Measurements from ENCODE around the gene DPP4. TPM values are rescaled to one million over a fixed set of nuclear protein-coding genes. Genes with fewer than 3 reads are reported as not detected.

DPP4 gene
- total and polyA plus RNA-seq, 4 experiments from 2014 or later = 38.5 to 124 (median 72.5) TPM

GRCh38 chr2:162038725-162039124, 35.3 kb downstream of the DPP4 start:
- Mint-ChIP-seq H3K4me1 (peaks cover 4 to 9% (median 8%) of the 10 kb centered on the region in 4 donors), H3K27me3 (no peaks in the 10 kb centered on the region), H3K36me3 (peaks cover 45 to 53% of the 10 kb centered on the region in 2 donors), H3K27ac (no peak overlapping the region), H3K4me3 (no peak overlapping the region), H3K9me3 (no peaks in the 10 kb centered on the region)
- Histone ChIP-seq H3K27ac (ENCODE audit: low read depth, low read length) (no peak overlapping the region), H3K36me3 (ENCODE audit: insufficient read depth, low read length) (peaks cover 12% of the 10 kb centered on the region), H3K4me3 (ENCODE audit: low read length in 2 of 2) (no peak overlapping the region), H3K27me3 (ENCODE audit: insufficient read depth, low read length) (no peaks in the 10 kb centered on the region), H3K4me1 (ENCODE audit: insufficient read depth, low read length) (peaks cover 4% of the 10 kb centered on the region), H3K9me3 (ENCODE audit: control insufficient read depth in 1 of 2, low read length in 2 of 2) (no peaks in the 10 kb centered on the region)
- ChIA-PET POLR2A (ENCODE audit: partially characterized antibody) (interaction anchor here (1.0 kb wide), 1 partner anchor 20 kb away, joined by 3 read pairs; no protein-coding TSS in a partner anchor), CTCF (ENCODE audit: partially characterized antibody) (no interaction called here)
- intact Hi-C loops (cut with micrococcal nuclease) = no loop called here
- DNase-seq = no peak

DNA sequence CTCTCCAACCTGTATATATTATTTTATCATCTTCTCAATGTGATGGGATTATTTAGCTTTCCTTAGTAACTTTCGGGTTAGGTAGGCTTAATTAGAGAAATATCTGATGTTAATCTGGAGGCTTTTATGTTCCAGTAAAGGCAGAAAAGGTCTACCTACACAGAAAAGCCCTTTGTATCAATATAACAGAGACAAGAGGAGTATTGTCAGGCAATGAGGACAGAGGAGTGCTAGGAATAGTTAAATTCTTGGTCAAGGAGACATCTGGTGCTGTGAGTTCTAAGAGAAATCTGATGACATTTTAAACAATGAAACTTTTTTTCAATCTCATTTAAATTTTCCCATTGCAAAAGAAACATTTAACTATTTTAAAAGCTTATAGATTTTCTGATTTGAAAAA, 36.1 kb downstream of the DPP4 start:
- intact Hi-C loops (cut with micrococcal nuclease) = no loop called here
- Mint-ChIP-seq H3K4me3 (no peak overlapping the region), H3K36me3 (peaks cover 52 to 61% of the 10 kb centered on the region in 2 donors), H3K27me3 (no peaks in the 10 kb centered on the region), H3K27ac (peak overlapping the region in 2 of 7 donors; percentile 0 to 7), H3K9me3 (no peaks in the 10 kb centered on the region), H3K4me1 (peaks cover 4 to 9% (median 8%) of the 10 kb centered on the region in 4 donors)
- Histone ChIP-seq H3K36me3 (ENCODE audit: insufficient read depth, low read length) (peaks cover 12% of the 10 kb centered on the region), H3K9me3 (ENCODE audit: control insufficient read depth in 1 of 2, low read length in 2 of 2) (no peaks in the 10 kb centered on the region), H3K27ac (ENCODE audit: low read depth, low read length) (no peak overlapping the region), H3K27me3 (ENCODE audit: insufficient read depth, low read length) (no peaks in the 10 kb centered on the region), H3K4me3 (ENCODE audit: low read length in 2 of 2) (no peak overlapping the region), H3K4me1 (ENCODE audit: insufficient read depth, low read length) (peaks cover 4% of the 10 kb centered on the region)
- ChIA-PET CTCF (ENCODE audit: partially characterized antibody) (no interaction called here), POLR2A (ENCODE audit: partially characterized antibody) (interaction anchor here (1.2 kb wide), 1 partner anchor 26 kb away, joined by 3 read pairs; no protein-coding TSS in a partner anchor)
- no peak for DNase-seq

DNA sequence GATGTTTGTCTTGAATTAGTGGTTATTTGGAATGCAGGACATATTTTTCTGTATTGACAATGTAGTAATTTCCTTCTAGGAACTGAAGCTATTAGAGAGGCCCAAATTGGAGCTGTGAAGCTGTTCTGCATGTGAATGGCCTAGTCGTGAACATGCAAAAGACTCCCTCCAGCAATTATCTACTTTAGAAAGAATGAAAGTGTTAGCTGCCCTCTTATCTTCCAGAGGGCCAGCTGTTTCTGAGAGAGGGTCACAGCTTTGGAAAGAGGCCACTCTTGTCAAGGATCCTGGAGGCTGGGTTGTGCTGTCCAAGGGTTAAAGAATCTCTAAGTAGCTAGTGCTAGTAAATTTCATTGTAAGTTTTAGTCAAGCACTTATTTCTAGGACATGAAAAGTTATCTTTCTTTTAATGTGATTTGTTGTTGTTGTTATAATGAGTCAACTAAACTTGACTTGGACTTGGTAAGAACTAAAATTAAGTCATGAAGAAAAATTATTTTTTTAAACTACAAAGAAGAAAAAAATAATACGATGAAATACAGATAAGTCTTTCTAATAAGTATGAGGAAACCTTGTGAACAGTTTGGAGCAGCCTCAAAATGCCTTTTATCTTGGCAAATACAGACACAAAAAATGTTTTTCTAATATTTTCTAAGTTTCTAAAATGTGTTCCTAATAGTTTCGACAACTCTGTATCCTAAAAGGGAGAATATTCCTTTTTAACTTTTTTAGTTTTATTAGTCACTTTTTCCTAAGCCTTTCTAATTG, 36.8 kb downstream of the DPP4 start:
- no peak overlapping the region for H3K27ac ChIP-seq (ENCODE audit: low read depth, low read length)
- no peak for DNase-seq
- Mint-ChIP-seq H3K4me1 (peaks cover 2 to 9% (median 8%) of the 10 kb centered on the region in 4 donors), H3K4me3 (no peak overlapping the region), H3K27ac (no peak overlapping the region), H3K9me3 (no peaks in the 10 kb centered on the region), H3K36me3 (peaks cover 57 to 64% of the 10 kb centered on the region in 2 donors), H3K27me3 (no peaks in the 10 kb centered on the region)
- peaks cover 12% of the 10 kb centered on the region for H3K36me3 ChIP-seq (ENCODE audit: insufficient read depth, low read length)
- intact Hi-C loops (cut with micrococcal nuclease) = no loop called here
- ChIA-PET CTCF (ENCODE audit: partially characterized antibody) (no interaction called here), POLR2A (ENCODE audit: partially characterized antibody) (interaction anchor here (1.2 to 1.5 kb wide), 2 partner anchors 21 to 25 kb away, joined by 3 to 4 read pairs; no protein-coding TSS in a partner anchor)
- peaks cover 4% of the 10 kb centered on the region for H3K4me1 ChIP-seq (ENCODE audit: insufficient read depth, low read length)
- no peaks in the 10 kb centered on the region for H3K9me3 ChIP-seq (ENCODE audit: control insufficient read depth in 1 of 2, low read length in 2 of 2)
- H3K27me3 ChIP-seq (ENCODE audit: insufficient read depth, low read length) = no peaks in the 10 kb centered on the region
- H3K4me3 ChIP-seq (ENCODE audit: low read length in 2 of 2) = no peak overlapping the region

DNA sequence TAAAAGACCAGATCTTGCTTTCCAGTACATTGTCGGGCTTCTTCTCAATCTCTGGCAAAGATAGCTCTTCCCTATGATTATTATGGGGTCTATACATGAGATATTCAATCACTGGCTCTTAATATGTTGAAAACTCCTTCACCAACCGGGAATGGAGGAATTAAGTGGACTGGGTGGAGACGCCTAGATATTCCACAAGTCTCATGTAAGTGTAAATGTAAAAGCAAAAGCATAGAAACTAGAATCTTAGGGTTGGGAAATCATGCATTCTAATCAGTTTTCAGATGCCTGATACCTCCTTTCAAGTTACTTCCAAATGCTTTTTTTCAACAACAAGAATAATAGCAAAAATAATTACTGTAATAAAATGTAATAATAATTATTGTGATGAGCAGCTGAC, 38.0 kb downstream of the DPP4 start:
- Histone ChIP-seq H3K4me1 (ENCODE audit: insufficient read depth, low read length) (peaks cover 4% of the 10 kb centered on the region), H3K36me3 (ENCODE audit: insufficient read depth, low read length) (peaks cover 15% of the 10 kb centered on the region), H3K9me3 (ENCODE audit: control insufficient read depth in 1 of 2, low read length in 2 of 2) (no peaks in the 10 kb centered on the region), H3K27me3 (ENCODE audit: insufficient read depth, low read length) (no peaks in the 10 kb centered on the region), H3K27ac (ENCODE audit: low read depth, low read length) (no peak overlapping the region), H3K4me3 (ENCODE audit: low read length in 2 of 2) (no peak overlapping the region)
- ChIA-PET POLR2A (ENCODE audit: partially characterized antibody) (interaction anchor here (1.5 kb wide), 1 partner anchor 23 kb away, joined by 4 read pairs; no protein-coding TSS in a partner anchor), CTCF (ENCODE audit: partially characterized antibody) (interaction anchor here (1.0 to 1.2 kb wide), 2 partner anchors 21 to 24 kb away, joined by 3 read pairs; no protein-coding TSS in a partner anchor)
- intact Hi-C loops (cut with micrococcal nuclease) = no loop called here
- Mint-ChIP-seq H3K27ac (no peak overlapping the region), H3K36me3 (peaks cover 63 to 69% of the 10 kb centered on the region in 2 donors), H3K9me3 (no peaks in the 10 kb centered on the region), H3K4me3 (no peak overlapping the region), H3K4me1 (peaks cover 2 to 9% (median 8%) of the 10 kb centered on the region in 4 donors), H3K27me3 (no peaks in the 10 kb centered on the region)
- no peak for DNase-seq

GRCh38 chr2:162030363-162031190, 43.4 kb downstream of the DPP4 start:
- Mint-ChIP-seq H3K4me1 (peaks cover 2 to 8% (median 7%) of the 10 kb centered on the region in 4 donors), H3K4me3 (peak overlapping the region in 1 of 8 donors; percentile 15), H3K9me3 (no peaks in the 10 kb centered on the region), H3K36me3 (peaks cover 70 to 80% of the 10 kb centered on the region in 2 donors), H3K27ac (peak overlapping the region in 4 of 7 donors; percentile 7 to 74 (median 58)), H3K27me3 (no peaks in the 10 kb centered on the region)
- POLR2A ChIA-PET (ENCODE audit: partially characterized antibody) = no interaction called here
- H3K27me3 ChIP-seq (ENCODE audit: insufficient read depth, low read length) = no peaks in the 10 kb centered on the region
- DNase-seq = no peak
- peaks cover 3% of the 10 kb centered on the region for H3K36me3 ChIP-seq (ENCODE audit: insufficient read depth, low read length)
- intact Hi-C loops (cut with micrococcal nuclease) = no loop called here
- CTCF ChIA-PET (ENCODE audit: partially characterized antibody) = no interaction called here
- H3K4me1 ChIP-seq (ENCODE audit: insufficient read depth, low read length) = no peaks in the 10 kb centered on the region
- no peak overlapping the region for H3K27ac ChIP-seq (ENCODE audit: low read depth, low read length)
- no peaks in the 10 kb centered on the region for H3K9me3 ChIP-seq (ENCODE audit: control insufficient read depth in 1 of 2, low read length in 2 of 2)
- H3K4me3 ChIP-seq (ENCODE audit: low read length in 2 of 2) = no peak overlapping the region

- no peaks in the 10 kb centered on the region for H3K27me3 Mint-ChIP-seq
- peak overlapping the region in 4 of 7 donors; percentile 5 to 55 (median 34) for H3K27ac Mint-ChIP-seq
- intact Hi-C loops (cut with micrococcal nuclease) = no loop called here
- H3K9me3 Mint-ChIP-seq = no peaks in the 10 kb centered on the region
- no peak for DNase-seq
- no peaks in the 10 kb centered on the region for H3K9me3 ChIP-seq (ENCODE audit: control insufficient read depth in 1 of 2, low read length in 2 of 2)
- POLR2A ChIA-PET (ENCODE audit: partially characterized antibody) = interaction anchor here (1.3 kb wide), 1 partner anchor 28 kb away, joined by 3 read pairs; no protein-coding TSS in a partner anchor
- H3K36me3 ChIP-seq (ENCODE audit: insufficient read depth, low read length) = peaks cover 3% of the 10 kb centered on the region
- CTCF ChIA-PET (ENCODE audit: partially characterized antibody) = interaction anchor here (2.0 kb wide), 1 partner anchor 30 kb away, joined by 5 read pairs; no protein-coding TSS in a partner anchor
- peaks cover 6 to 15% (median 12%) of the 10 kb centered on the region in 4 donors for H3K4me1 Mint-ChIP-seq
- H3K4me3 Mint-ChIP-seq = no peak overlapping the region
- no peak overlapping the region for H3K27ac ChIP-seq (ENCODE audit: low read depth, low read length)
- H3K36me3 Mint-ChIP-seq = peaks cover 69 to 78% of the 10 kb centered on the region in 2 donors
- H3K4me3 ChIP-seq (ENCODE audit: low read length in 2 of 2) = no peak overlapping the region
- H3K27me3 ChIP-seq (ENCODE audit: insufficient read depth, low read length) = no peaks in the 10 kb centered on the region
- H3K4me1 ChIP-seq (ENCODE audit: insufficient read depth, low read length) = no peaks in the 10 kb centered on the region
Observed at GRCh38 chr2:162029287-162029901, 44.6 kb downstream of the DPP4 start.

All from CD4-positive, alpha-beta memory T cell (primary cell).